Measurements from ENCODE around the gene ZBTB6.

ZBTB6 gene

GRCh38 chr9:122941582-122942234 lies 28.6 kb upstream of the ZBTB6 start:
- H3K4me1 ChIP-seq (ENCODE audit: control insufficient read depth, insufficient read depth, low read length) = peaks cover 16% of the 10 kb centered on the region
- peak overlapping the region; percentile 94 for H3K4me3 ChIP-seq (ENCODE audit: low read length)
- H3K36me3 ChIP-seq (ENCODE audit: control insufficient read depth, insufficient read depth, low read length, severe bottlenecking) = peaks cover 20% of the 10 kb centered on the region
- no peaks in the 10 kb centered on the region for H3K27me3 ChIP-seq (replicated peaks; ENCODE audit: control insufficient read depth, insufficient read depth, low read length)
- peak overlapping the region; percentile 92 for H3K9ac ChIP-seq (ENCODE audit: low read length)
- H3K9me3 ChIP-seq (ENCODE audit: control insufficient read depth, low read length) = no peaks in the 10 kb centered on the region
- DNase-seq (ENCODE audit: low read depth) = peak; percentile 77

- H3K9ac ChIP-seq (ENCODE audit: low read length) = peak within 1 kb of the TSS; percentile 92
Observed at GRCh38 chr9:122940749-122941581, 27.8 kb upstream of the ZBTB6 start, which contains the start of gene RABGAP1. Gene RABGAP1 (plus strand): TSS chr9:122941020. CDS start chr9:122957060, 16,040 bp downstream.

GRCh38 chr9:122940454-122940748 lies 27.3 kb upstream of the ZBTB6 start:
- Histone ChIP-seq H3K9me3 (ENCODE audit: control insufficient read depth, low read length) (no peaks in the 10 kb centered on the region), H3K27me3 (replicated peaks; ENCODE audit: control insufficient read depth, insufficient read depth, low read length) (no peaks in the 10 kb centered on the region), H3K4me1 (ENCODE audit: control insufficient read depth, insufficient read depth, low read length) (peaks cover 13% of the 10 kb centered on the region), H3K36me3 (ENCODE audit: control insufficient read depth, insufficient read depth, low read length, severe bottlenecking) (peaks cover 27% of the 10 kb centered on the region), H3K9ac (ENCODE audit: low read length) (peak overlapping the region; percentile 67), H3K4me3 (ENCODE audit: low read length) (peak overlapping the region; percentile 79)
- no peak for DNase-seq (ENCODE audit: low read depth)

More at GRCh38 chr9:122940749-122941581, 27.8 kb upstream of the ZBTB6 start, which contains the start of gene RABGAP1:
- DNase-seq (ENCODE audit: low read depth) = peak; percentile 99
- H3K4me3 ChIP-seq (ENCODE audit: low read length) = peak within 1 kb of the TSS; percentile 94
- H3K27me3 ChIP-seq (replicated peaks; ENCODE audit: control insufficient read depth, insufficient read depth, low read length) = no peaks in the 10 kb centered on the region
- H3K9me3 ChIP-seq (ENCODE audit: control insufficient read depth, low read length) = no peaks in the 10 kb centered on the region
- peaks cover 27% of the 10 kb centered on the region for H3K36me3 ChIP-seq (ENCODE audit: control insufficient read depth, insufficient read depth, low read length, severe bottlenecking)
- H3K4me1 ChIP-seq (ENCODE audit: control insufficient read depth, insufficient read depth, low read length) = peaks cover 16% of the 10 kb centered on the region

GRCh38 chr9:122939601-122940000 lies 26.5 kb upstream of the ZBTB6 start:
- no peak for DNase-seq (ENCODE audit: low read depth)
- H3K4me1 ChIP-seq (ENCODE audit: control insufficient read depth, insufficient read depth, low read length) = peaks cover 13% of the 10 kb centered on the region
- no peaks in the 10 kb centered on the region for H3K9me3 ChIP-seq (ENCODE audit: control insufficient read depth, low read length)
- no peak overlapping the region for H3K4me3 ChIP-seq (ENCODE audit: low read length)
- H3K36me3 ChIP-seq (ENCODE audit: control insufficient read depth, insufficient read depth, low read length, severe bottlenecking) = peaks cover 27% of the 10 kb centered on the region
- no peak overlapping the region for H3K9ac ChIP-seq (ENCODE audit: low read length)
- no peaks in the 10 kb centered on the region for H3K27me3 ChIP-seq (replicated peaks; ENCODE audit: control insufficient read depth, insufficient read depth, low read length)

GRCh38 chr9:122936883-122937282 lies 23.8 kb upstream of the ZBTB6 start:
- Histone ChIP-seq H3K36me3 (ENCODE audit: control insufficient read depth, insufficient read depth, low read length, severe bottlenecking) (peaks cover 27% of the 10 kb centered on the region), H3K9ac (ENCODE audit: low read length) (no peak overlapping the region), H3K9me3 (ENCODE audit: control insufficient read depth, low read length) (no peaks in the 10 kb centered on the region), H3K27me3 (replicated peaks; ENCODE audit: control insufficient read depth, insufficient read depth, low read length) (no peaks in the 10 kb centered on the region), H3K4me3 (ENCODE audit: low read length) (no peak overlapping the region), H3K4me1 (ENCODE audit: control insufficient read depth, insufficient read depth, low read length) (peaks cover 14% of the 10 kb centered on the region)
- no peak for DNase-seq (ENCODE audit: low read depth)

GRCh38 chr9:122936464-122936863 lies 23.3 kb upstream of the ZBTB6 start:
- Histone ChIP-seq H3K36me3 (ENCODE audit: control insufficient read depth, insufficient read depth, low read length, severe bottlenecking) (peaks cover 27% of the 10 kb centered on the region), H3K9me3 (ENCODE audit: control insufficient read depth, low read length) (no peaks in the 10 kb centered on the region), H3K27me3 (replicated peaks; ENCODE audit: control insufficient read depth, insufficient read depth, low read length) (no peaks in the 10 kb centered on the region), H3K9ac (ENCODE audit: low read length) (no peak overlapping the region), H3K4me3 (ENCODE audit: low read length) (no peak overlapping the region), H3K4me1 (ENCODE audit: control insufficient read depth, insufficient read depth, low read length) (peaks cover 11% of the 10 kb centered on the region)
- DNase-seq (ENCODE audit: low read depth) = no peak

- no peaks in the 10 kb centered on the region for H3K27me3 ChIP-seq (replicated peaks; ENCODE audit: control insufficient read depth, insufficient read depth, low read length)
- peak within 1 kb of the TSS; percentile 94 for H3K9ac ChIP-seq (ENCODE audit: low read length)
- DNase-seq (ENCODE audit: low read depth) = peak; percentile 99
- H3K4me3 ChIP-seq (ENCODE audit: low read length) = peak within 1 kb of the TSS; percentile 99
- H3K9me3 ChIP-seq (ENCODE audit: control insufficient read depth, low read length) = no peaks in the 10 kb centered on the region
- peaks cover 4% of the 10 kb centered on the region for H3K36me3 ChIP-seq (ENCODE audit: control insufficient read depth, insufficient read depth, low read length, severe bottlenecking)
- H3K4me1 ChIP-seq (ENCODE audit: control insufficient read depth, insufficient read depth, low read length) = peaks cover 13% of the 10 kb centered on the region
Observed at GRCh38 chr9:122931226-122932121, 18.4 kb upstream of the ZBTB6 start, which contains the start of gene ZBTB26. Gene ZBTB26 (minus strand): TSS chr9:122931512. CDS start chr9:122919934, 11,578 bp downstream.

- H3K4me1 ChIP-seq (ENCODE audit: control insufficient read depth, insufficient read depth, low read length) = peaks cover 13% of the 10 kb centered on the region
- H3K36me3 ChIP-seq (ENCODE audit: control insufficient read depth, insufficient read depth, low read length, severe bottlenecking) = no peaks in the 10 kb centered on the region
- DNase-seq (ENCODE audit: low read depth) = no peak
- no peaks in the 10 kb centered on the region for H3K9me3 ChIP-seq (ENCODE audit: control insufficient read depth, low read length)
- H3K4me3 ChIP-seq (ENCODE audit: low read length) = peak overlapping the region; percentile 99
- H3K27me3 ChIP-seq (replicated peaks; ENCODE audit: control insufficient read depth, insufficient read depth, low read length) = no peaks in the 10 kb centered on the region
- H3K9ac ChIP-seq (ENCODE audit: low read length) = peak overlapping the region; percentile 94
Observed at GRCh38 chr9:122930541-122931225, 17.6 kb upstream of the ZBTB6 start.

- Histone ChIP-seq H3K9ac (ENCODE audit: low read length) (no peak overlapping the region), H3K4me1 (ENCODE audit: control insufficient read depth, insufficient read depth, low read length) (peaks cover 13% of the 10 kb centered on the region), H3K9me3 (ENCODE audit: control insufficient read depth, low read length) (no peaks in the 10 kb centered on the region), H3K27me3 (replicated peaks; ENCODE audit: control insufficient read depth, insufficient read depth, low read length) (no peaks in the 10 kb centered on the region), H3K36me3 (ENCODE audit: control insufficient read depth, insufficient read depth, low read length, severe bottlenecking) (no peaks in the 10 kb centered on the region), H3K4me3 (ENCODE audit: low read length) (peak overlapping the region; percentile 99)
- DNase-seq (ENCODE audit: low read depth) = no peak
Observed at GRCh38 chr9:122929796-122930354, 16.8 kb upstream of the ZBTB6 start.

GRCh38 chr9:122923947-122924346 lies 10.8 kb upstream of the ZBTB6 start:
- no peak overlapping the region for H3K9ac ChIP-seq (ENCODE audit: low read length)
- H3K36me3 ChIP-seq (ENCODE audit: control insufficient read depth, insufficient read depth, low read length, severe bottlenecking) = peaks cover 8% of the 10 kb centered on the region
- H3K27me3 ChIP-seq (replicated peaks; ENCODE audit: control insufficient read depth, insufficient read depth, low read length) = no peaks in the 10 kb centered on the region
- H3K4me3 ChIP-seq (ENCODE audit: low read length) = no peak overlapping the region
- no peak for DNase-seq (ENCODE audit: low read depth)
- no peaks in the 10 kb centered on the region for H3K9me3 ChIP-seq (ENCODE audit: control insufficient read depth, low read length)
- no peaks in the 10 kb centered on the region for H3K4me1 ChIP-seq (ENCODE audit: control insufficient read depth, insufficient read depth, low read length)
